Measurements from ENCODE around the gene FAM184A.

The FAM184A gene

GRCh38 chr6:118932421-118932820, 146.0 kb downstream of the FAM184A start:
- no peak for DNase-seq (ENCODE audit: low spot score)
- in situ Hi-C loops (cut with MboI; ENCODE audit: low sequenced_read_pairs, unreplicated experiment): no loop called here
- TF ChIP-seq, protein P1, sequence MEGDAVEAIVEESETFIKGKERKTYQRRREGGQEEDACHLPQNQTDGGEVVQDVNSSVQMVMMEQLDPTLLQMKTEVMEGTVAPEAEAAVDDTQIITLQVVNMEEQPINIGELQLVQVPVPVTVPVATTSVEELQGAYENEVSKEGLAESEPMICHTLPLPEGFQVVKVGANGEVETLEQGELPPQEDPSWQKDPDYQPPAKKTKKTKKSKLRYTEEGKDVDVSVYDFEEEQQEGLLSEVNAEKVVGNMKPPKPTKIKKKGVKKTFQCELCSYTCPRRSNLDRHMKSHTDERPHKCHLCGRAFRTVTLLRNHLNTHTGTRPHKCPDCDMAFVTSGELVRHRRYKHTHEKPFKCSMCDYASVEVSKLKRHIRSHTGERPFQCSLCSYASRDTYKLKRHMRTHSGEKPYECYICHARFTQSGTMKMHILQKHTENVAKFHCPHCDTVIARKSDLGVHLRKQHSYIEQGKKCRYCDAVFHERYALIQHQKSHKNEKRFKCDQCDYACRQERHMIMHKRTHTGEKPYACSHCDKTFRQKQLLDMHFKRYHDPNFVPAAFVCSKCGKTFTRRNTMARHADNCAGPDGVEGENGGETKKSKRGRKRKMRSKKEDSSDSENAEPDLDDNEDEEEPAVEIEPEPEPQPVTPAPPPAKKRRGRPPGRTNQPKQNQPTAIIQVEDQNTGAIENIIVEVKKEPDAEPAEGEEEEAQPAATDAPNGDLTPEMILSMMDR (IDR thresholded peaks at IDR 0.05; ENCODE audit: borderline replicate concordance, control extremely low read depth, extremely low read depth, insufficient read depth, missing control alignments): no peak

DNA sequence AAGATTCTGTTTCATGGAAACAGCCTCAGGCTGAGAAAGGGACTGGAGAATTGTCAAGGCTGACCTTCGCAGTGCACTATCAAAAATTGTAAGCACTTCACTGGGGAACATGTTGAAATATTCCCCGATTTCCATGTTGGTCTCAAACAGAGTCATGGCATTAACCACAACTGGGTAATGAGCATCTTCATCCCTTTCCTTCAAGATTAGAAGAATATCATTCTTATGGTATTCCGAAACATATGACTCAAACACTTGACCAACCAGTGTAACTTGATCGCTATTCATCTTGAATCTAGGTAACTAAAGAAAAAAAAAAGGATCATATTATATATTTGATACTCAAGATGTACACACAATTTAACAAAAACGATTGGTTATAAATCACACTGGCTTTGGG, 147.0 kb downstream of the FAM184A start:
- no peak for DNase-seq (ENCODE audit: low spot score)
- in situ Hi-C loops (cut with MboI; ENCODE audit: low sequenced_read_pairs, unreplicated experiment): no loop called here
- TF ChIP-seq, protein P1 (IDR thresholded peaks at IDR 0.05; ENCODE audit: borderline replicate concordance, control extremely low read depth, extremely low read depth, insufficient read depth, missing control alignments): no peak

- TF ChIP-seq, protein P1 (IDR thresholded peaks at IDR 0.05; ENCODE audit: borderline replicate concordance, control extremely low read depth, extremely low read depth, insufficient read depth, missing control alignments): no peak
- in situ Hi-C loops (cut with MboI; ENCODE audit: low sequenced_read_pairs, unreplicated experiment): no loop called here
- no peak for DNase-seq (ENCODE audit: low spot score)
These were observed 147.8 kb downstream of the FAM184A start for GRCh38 chr6:118930680-118931079.

DNA sequence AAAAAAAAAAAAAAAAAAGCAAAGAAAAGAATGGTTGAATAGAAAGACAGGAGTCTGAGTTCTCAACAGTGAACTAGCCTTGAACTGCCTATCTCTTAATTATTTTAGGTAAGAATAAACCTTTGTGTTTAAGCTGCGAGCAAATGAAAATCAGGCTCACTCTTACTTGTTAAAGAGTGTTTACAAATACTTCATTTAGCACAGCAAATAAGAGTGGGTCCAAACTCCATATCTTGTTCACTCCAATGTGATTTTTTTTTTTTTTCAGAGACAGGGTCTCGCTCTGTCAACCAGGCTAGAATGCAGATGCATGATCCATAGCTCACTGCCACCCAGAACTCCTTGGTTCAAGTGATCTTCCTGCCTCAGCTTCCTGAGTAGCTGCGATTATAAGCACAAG, 155.4 kb downstream of the FAM184A start:
- TF ChIP-seq, protein P1 (IDR thresholded peaks at IDR 0.05; ENCODE audit: borderline replicate concordance, control extremely low read depth, extremely low read depth, insufficient read depth, missing control alignments): no peak
- in situ Hi-C loops (cut with MboI; ENCODE audit: low sequenced_read_pairs, unreplicated experiment): no loop called here
- no peak for DNase-seq (ENCODE audit: low spot score)

DNA sequence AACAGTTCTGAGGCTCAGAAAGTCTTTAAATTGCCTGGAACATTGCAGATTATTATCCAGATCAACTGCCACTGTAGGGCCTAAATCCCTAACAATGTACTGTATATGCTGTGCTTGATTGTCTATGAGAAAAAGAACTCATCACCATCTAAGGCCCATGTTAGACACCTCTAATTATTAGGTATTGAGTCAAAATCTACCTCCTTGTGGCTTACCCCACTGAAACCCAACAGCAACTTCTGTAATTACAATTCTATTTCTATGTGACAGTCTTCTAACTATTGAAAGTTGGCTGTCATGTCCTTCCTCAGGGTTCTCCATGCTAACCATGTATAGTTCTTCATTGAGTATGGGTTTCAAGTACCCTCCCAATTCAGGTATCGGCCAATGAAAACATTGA, 157.4 kb downstream of the FAM184A start:
- in situ Hi-C loops (cut with MboI; ENCODE audit: low sequenced_read_pairs, unreplicated experiment): no loop called here
- TF ChIP-seq, protein P1 (IDR thresholded peaks at IDR 0.05; ENCODE audit: borderline replicate concordance, control extremely low read depth, extremely low read depth, insufficient read depth, missing control alignments): no peak
- no peak for DNase-seq (ENCODE audit: low spot score)

GRCh38 chr6:118918329-118918725, 160.1 kb downstream of the FAM184A start:
- TF ChIP-seq, protein P1 (IDR thresholded peaks at IDR 0.05; ENCODE audit: borderline replicate concordance, control extremely low read depth, extremely low read depth, insufficient read depth, missing control alignments): no peak
- in situ Hi-C loops (cut with MboI; ENCODE audit: low sequenced_read_pairs, unreplicated experiment): no loop called here
- DNase-seq (ENCODE audit: low spot score): no peak

Measured in GM13976 (cell line).